ENCODE results near the gene ADAT2. TPM values are rescaled to one million over a fixed set of nuclear protein-coding genes. Genes with fewer than 3 reads are reported as not detected.

The ADAT2 gene
- total and polyA plus RNA-seq, 2 of the 13 experiments (the other 11 are each of a cell fraction or from before 2014, with no cell fraction given): 10.5 to 18.3 TPM

GRCh38 chr6:143450453-143451371 lies at the start of gene ADAT2, which contains the start of gene PEX3 (continued):
- TF ChIP-seq MAFK (conservative IDR thresholded peaks at IDR 0.05 in 1 of 2, IDR thresholded peaks at IDR 0.05 in 1 of 2; ENCODE audit: low read length in 2 of 2): peak; percentile 3 to 32; a peak in 2 of 4 replicates
- no peak for TF ChIP-seq NFE2L2 (IDR thresholded peaks at IDR 0.05; ENCODE audit: low read length)
- TF ChIP-seq SIX4 (CRISPR knock-in tag; IDR thresholded peaks at IDR 0.05): peak; percentile 90
- peak; percentile 100 for TF ChIP-seq ZNF567 (CRISPR knock-in tag; IDR thresholded peaks at IDR 0.05; ENCODE audit: borderline replicate concordance)
- peak; percentile 99 for TF ChIP-seq ARID4A (CRISPR knock-in tag; IDR thresholded peaks at IDR 0.05; ENCODE audit: borderline replicate concordance)
- TF ChIP-seq ZNF205 (CRISPR knock-in tag; IDR thresholded peaks at IDR 0.05): peak; percentile 95
- TF ChIP-seq FOXO1 (CRISPR knock-in tag; IDR thresholded peaks at IDR 0.05): peak; percentile 93
- peak; percentile 92 for TF ChIP-seq PHF8 (CRISPR knock-in tag; IDR thresholded peaks at IDR 0.05)
- peak; percentile 77 for TF ChIP-seq PATZ1 (CRISPR knock-in tag; IDR thresholded peaks at IDR 0.05)
- TF ChIP-seq ZNF263 (CRISPR knock-in tag; IDR thresholded peaks at IDR 0.05): peak; percentile 83
- TF ChIP-seq ATF7-NPFF (CRISPR knock-in tag; IDR thresholded peaks at IDR 0.05; ENCODE audit: low read depth): peak; percentile 99
- peak; percentile 93; the same call in 1 of the 2 replicates for TF ChIP-seq ZNF766 (CRISPR knock-in tag; IDR thresholded peaks at IDR 0.05; ENCODE audit: borderline replicate concordance)
- peak; percentile 97 for TF ChIP-seq SP4 (CRISPR knock-in tag; IDR thresholded peaks at IDR 0.05)
- TF ChIP-seq ZNF773 (CRISPR knock-in tag; IDR thresholded peaks at IDR 0.05; ENCODE audit: borderline replicate concordance): no peak
- TF ChIP-seq FOXJ3 (CRISPR knock-in tag; IDR thresholded peaks at IDR 0.05; ENCODE audit: borderline replicate concordance): peak; percentile 93; the same call in 1 of the 2 replicates
- no peak for TF ChIP-seq NPAS2 (CRISPR knock-in tag; IDR thresholded peaks at IDR 0.05; ENCODE audit: borderline replicate concordance)
- TF ChIP-seq PREB (CRISPR knock-in tag; IDR thresholded peaks at IDR 0.05): no peak
- no peak for TF ChIP-seq PLSCR1 (CRISPR knock-in tag; IDR thresholded peaks at IDR 0.05; ENCODE audit: borderline replicate concordance)
